HEK293 (cell line): ENCODE data around the gene ACAN.

ENCODE experiments used
- CTCF ChIA-PET: fragments of 350-600 bp; formaldehyde crosslinking; extraction: SDS; loops from one replicate; lab custom pipeline; 2021; ENCODE audit warnings: antibody characterized with exemption; lab: Yijun Ruan, JAX
- POLR2A ChIA-PET: fragments of 300-600 bp; formaldehyde crosslinking; extraction: SDS; loops from one replicate; lab custom pipeline; 2020; ENCODE audit warnings: antibody characterized with exemption, inconsistent platforms; lab: Yijun Ruan, JAX
- H3K27ac ChIP-seq: fragments of 200-500 bp; sonication (Bioruptor generic); 2 replicates; pipeline ENCODE4 v1.5.1; 2014; ENCODE audit warnings: low read depth, low read length, control low read depth, inconsistent platforms; ENCODE audit errors: extremely low read depth
- H3K36me3 ChIP-seq, 2 experiments: fragments of 200-500 bp in 1 of 2; sonication (Bioruptor generic) in 1 of 2; 1 replicate in 1 of 2; 2 replicates in 1 of 2; pipeline ENCODE4 v1.5.1; 2014 to 2017; ENCODE audit warnings: inconsistent platforms in 2 of 2, low read length in 2 of 2; ENCODE audit not compliant: control insufficient read depth in 2 of 2, insufficient read depth in 1 of 2
- H3K4me1 ChIP-seq: fragments of 200-500 bp; sonication (Bioruptor generic); 2 replicates; pipeline ENCODE4 v1.5.1; 2014; ENCODE audit warnings: mild to moderate bottlenecking, low read length, inconsistent platforms; ENCODE audit not compliant: control insufficient read depth, insufficient read depth
- H3K4me3 ChIP-seq: 2 replicates; pipeline ENCODE4 v1.5.1; 2011; ENCODE audit warnings: low read depth, mild to moderate bottlenecking, control low read depth, low read length, moderate library complexity
- H3K9me3 ChIP-seq: fragments of 200-500 bp; sonication (Bioruptor generic); 2 replicates; pipeline ENCODE4 v1.5.1; 2014; ENCODE audit warnings: low read depth, low read length, inconsistent platforms; ENCODE audit not compliant: control insufficient read depth, insufficient read depth
- ELK4 ChIP-seq: IDR thresholded peaks from 2 replicates; pipeline ENCODE4 v1.6.1; 2011; ENCODE audit warnings: mild to moderate bottlenecking, low read depth, low read length, borderline replicate concordance
- GLIS1 ChIP-seq: fragments of 450-650 bp; formaldehyde crosslinking; IDR thresholded peaks from 2 replicates; pipeline ENCODE4 v1.5.1; 2016; ENCODE audit warnings: missing biosample characterization, missing genetic modification characterization
- GLIS2 ChIP-seq: fragments of 450-650 bp; formaldehyde crosslinking; IDR thresholded peaks from 2 replicates; pipeline ENCODE4 v1.5.1; 2016; ENCODE audit warnings: missing biosample characterization, missing genetic modification characterization
- KLF7 ChIP-seq: fragments of 450-650 bp; formaldehyde crosslinking; IDR thresholded peaks from 2 replicates; pipeline ENCODE4 v1.5.1; 2016; ENCODE audit warnings: missing biosample characterization, missing genetic modification characterization, borderline replicate concordance
- MYNN ChIP-seq: fragments of 450-650 bp; formaldehyde crosslinking; IDR thresholded peaks from 2 replicates; pipeline ENCODE4 v1.5.1; 2016; ENCODE audit warnings: missing biosample characterization, missing genetic modification characterization, borderline replicate concordance
- ZBTB17 ChIP-seq: fragments of 450-650 bp; formaldehyde crosslinking; IDR thresholded peaks from 2 replicates; pipeline ENCODE4 v1.5.1; 2016; ENCODE audit warnings: missing biosample characterization, missing genetic modification characterization
- ZBTB49 ChIP-seq: fragments of 450-650 bp; formaldehyde crosslinking; IDR thresholded peaks from 2 replicates; pipeline ENCODE4 v1.5.1; 2016; ENCODE audit warnings: missing biosample characterization, missing genetic modification characterization, low read depth
- ZIC2 ChIP-seq: fragments of 450-650 bp; formaldehyde crosslinking; IDR thresholded peaks from 2 replicates; pipeline ENCODE4 v1.5.1; 2016; ENCODE audit warnings: missing biosample characterization, missing genetic modification characterization
- ZNF112 ChIP-seq: fragments of 450-650 bp; formaldehyde crosslinking; IDR thresholded peaks from 2 replicates; pipeline ENCODE4 v1.5.0; 2017; ENCODE audit warnings: missing biosample characterization, missing genetic modification characterization
- ZNF121 ChIP-seq: fragments of 450-650 bp; formaldehyde crosslinking; IDR thresholded peaks from 2 replicates; pipeline ENCODE4 v1.5.1; 2016; ENCODE audit warnings: missing biosample characterization, missing genetic modification characterization
- ZNF175 ChIP-seq: fragments of 450-650 bp; formaldehyde crosslinking; IDR thresholded peaks from 2 replicates; pipeline ENCODE4 v1.5.1; 2016; ENCODE audit warnings: missing biosample characterization, missing genetic modification characterization
- ZNF26 ChIP-seq: fragments of 450-650 bp; formaldehyde crosslinking; IDR thresholded peaks from 2 replicates; pipeline ENCODE4 v1.5.1; 2016; ENCODE audit warnings: missing biosample characterization, missing genetic modification characterization
- ZNF292 ChIP-seq: fragments of 450-650 bp; formaldehyde crosslinking; IDR thresholded peaks from 2 replicates; pipeline ENCODE4 v1.5.1; 2016; ENCODE audit warnings: low read depth, missing biosample characterization, missing genetic modification characterization, borderline replicate concordance
- ZNF341 ChIP-seq: fragments of 450-650 bp; formaldehyde crosslinking; IDR thresholded peaks from 2 replicates; pipeline ENCODE4; 2016; ENCODE audit warnings: low read depth, missing biosample characterization, missing genetic modification characterization
- ZNF37A ChIP-seq: fragments of 450-650 bp; IDR thresholded peaks from 2 replicates; pipeline ENCODE4 v1.5.1; 2018; ENCODE audit warnings: missing biosample characterization, missing genetic modification characterization
- ZNF501 ChIP-seq: fragments of 450-650 bp; formaldehyde crosslinking; IDR thresholded peaks from 2 replicates; pipeline ENCODE4 v1.5.1; 2016; ENCODE audit warnings: missing biosample characterization, missing genetic modification characterization
- ZNF521 ChIP-seq: fragments of 450-650 bp; formaldehyde crosslinking; IDR thresholded peaks from 2 replicates; pipeline ENCODE4 v1.5.1; 2017; ENCODE audit warnings: missing biosample characterization, mild to moderate bottlenecking, missing genetic modification characterization
- ZNF548 ChIP-seq: fragments of 450-650 bp; formaldehyde crosslinking; IDR thresholded peaks from 2 replicates; pipeline ENCODE4 v1.5.1; 2016; ENCODE audit warnings: missing biosample characterization, missing genetic modification characterization
- ZNF558 ChIP-seq: fragments of 450-650 bp; formaldehyde crosslinking; IDR thresholded peaks from 2 replicates; pipeline ENCODE4 v1.5.1; 2016; ENCODE audit warnings: missing biosample characterization, missing genetic modification characterization
- ZNF707 ChIP-seq: fragments of 450-650 bp; formaldehyde crosslinking; IDR thresholded peaks from 2 replicates; pipeline ENCODE4 v1.5.1; 2016; ENCODE audit warnings: missing biosample characterization, missing genetic modification characterization
- ZNF791 ChIP-seq: fragments of 450-650 bp; formaldehyde crosslinking; IDR thresholded peaks from 2 replicates; pipeline ENCODE4 v1.5.1; 2016; ENCODE audit warnings: missing biosample characterization, missing genetic modification characterization
- ZSCAN18 ChIP-seq: fragments of 450-650 bp; formaldehyde crosslinking; IDR thresholded peaks from 2 replicates; pipeline ENCODE4 v1.5.1; 2016; ENCODE audit warnings: missing biosample characterization, missing genetic modification characterization

Gene ACAN

GRCh38 chr15:88908697-88909621 lies 105.7 kb downstream of the ACAN start:
- no peaks in the 10 kb centered on the region for H3K9me3 ChIP-seq
- ChIA-PET CTCF (interaction anchor here (0.5 kb wide), 1 partner anchor 586 kb away, joined by 3 read pairs; no protein-coding TSS in a partner anchor), POLR2A (interaction anchor here (1.1 kb wide), 1 partner anchor 14 kb away, joined by 3 read pairs; the partner anchor contains the start of gene HAPLN3)
- H3K4me3 ChIP-seq, result no peak overlapping the region
- peaks cover 3 to 70% of the 10 kb centered on the region in 2 experiments; a peak in 1 of 3 replicates for H3K36me3 ChIP-seq
- H3K4me1 ChIP-seq, result peaks cover 6% of the 10 kb centered on the region
- no peak overlapping the region for H3K27ac ChIP-seq
- no peak for TF ChIP-seq ZBTB49 (tag by site-specific recombination)
- no peak for TF ChIP-seq ZNF37A (tag by site-specific recombination)
- peak; percentile 79 for TF ChIP-seq GLIS1 (tag by site-specific recombination)
- TF ChIP-seq MYNN (tag by site-specific recombination), result no peak
- peak; percentile 47; the same call in 1 of the 2 replicates for TF ChIP-seq GLIS2 (tag by site-specific recombination)
- TF ChIP-seq ELK4, result no peak
- no peak for TF ChIP-seq ZNF175 (tag by site-specific recombination)
- TF ChIP-seq ZNF791, result no peak
- TF ChIP-seq ZNF121 (tag by site-specific recombination), result no peak
- TF ChIP-seq ZNF558, result no peak
- TF ChIP-seq KLF7 (tag by site-specific recombination), result no peak
- no peak for TF ChIP-seq ZNF548 (tag by site-specific recombination)
- TF ChIP-seq ZNF707 (tag by site-specific recombination), result no peak
- no peak for TF ChIP-seq ZNF501
- no peak for TF ChIP-seq ZNF521 (tag by site-specific recombination)
- no peak for TF ChIP-seq ZNF292 (tag by site-specific recombination)
- no peak for TF ChIP-seq ZNF112
- no peak for TF ChIP-seq ZNF341 (tag by site-specific recombination)
- TF ChIP-seq ZNF26 (tag by site-specific recombination), result no peak
- no peak for TF ChIP-seq ZSCAN18 (tag by site-specific recombination)
- peak; percentile 87 for TF ChIP-seq ZIC2 (tag by site-specific recombination)
- TF ChIP-seq ZBTB17 (tag by site-specific recombination), result no peak
